GM19455 (cell line): ENCODE measurements around the gene ITIH6.

Source experiments
- ATAC-seq: cut with Tn5 transposase; IDR thresholded peaks from one replicate; pipeline ENCODE4 v1.9.1; 2021; ENCODE audit not compliant: unreplicated experiment

ITIH6 gene

DNA sequence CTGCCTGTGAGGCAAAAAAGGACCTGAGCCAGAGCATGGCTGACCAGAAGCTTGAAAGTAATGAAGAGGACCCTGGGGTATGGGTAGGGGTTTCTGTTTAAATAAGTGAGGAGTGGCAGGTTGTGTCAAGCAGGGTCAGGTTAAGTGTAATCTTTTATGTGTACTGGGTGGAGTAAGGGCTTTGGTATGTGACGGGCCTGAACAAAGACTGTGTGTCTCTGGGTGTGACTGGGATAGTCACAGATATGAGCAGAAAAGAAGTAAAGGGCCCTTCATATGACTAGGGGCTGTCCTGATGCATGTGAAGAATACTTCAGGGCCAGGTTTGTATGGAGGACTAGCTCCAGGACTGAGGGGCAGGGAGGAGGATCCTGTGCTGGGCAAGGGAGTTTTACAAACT is 82.4 kb downstream of the ITIH6 start:
- no peak for ATAC-seq

- ATAC-seq = no peak
These were observed 83.6 kb downstream of the ITIH6 start for GRCh38 chrX:54714424-54714823.

DNA sequence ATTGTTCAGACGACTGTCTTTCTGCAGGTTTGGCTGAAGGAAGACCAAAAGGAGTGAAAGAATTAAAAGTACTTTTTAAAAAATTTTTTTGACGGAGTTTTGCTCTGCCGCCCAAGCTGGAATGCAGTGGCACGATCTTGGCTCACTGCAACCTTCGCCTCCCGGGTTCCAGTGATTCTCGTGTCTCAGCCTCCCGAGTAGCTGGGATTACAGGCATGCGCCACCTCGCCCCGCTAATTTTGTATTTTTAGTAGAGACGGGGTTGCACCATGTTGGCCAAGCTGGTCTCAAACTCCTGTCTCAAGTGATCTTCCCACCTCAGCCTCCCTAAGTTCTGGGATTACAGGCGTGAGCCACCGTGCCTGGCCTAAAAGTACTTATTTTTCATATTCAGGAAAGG is 86.3 kb downstream of the ITIH6 start:
- no peak for ATAC-seq

GRCh38 chrX:54710920-54711319 is 87.1 kb downstream of the ITIH6 start:
- no peak for ATAC-seq

- ATAC-seq = no peak
These were observed 89.7 kb downstream of the ITIH6 start for GRCh38 chrX:54708404-54708803.
